WI38 (cell line): ENCODE results near the gene KCNJ10.

Experiments used
- H3K4me3 ChIP-seq: 2 replicates; pipeline ENCODE4 v1.5.1; 2011; ENCODE audit warnings: low read depth, mild to moderate bottlenecking, control low read depth, low read length
- CTCF ChIP-seq: IDR thresholded peaks from 2 replicates; pipeline ENCODE4 v1.5.1; 2012; ENCODE audit warnings: low read depth, mild to moderate bottlenecking, control low read depth, low read length

Gene KCNJ10

GRCh38 chr1:159952932-159953331, 117.0 kb downstream of the KCNJ10 start:
- no peak overlapping the region for H3K4me3 ChIP-seq
- TF ChIP-seq CTCF = no peak

GRCh38 chr1:159951551-159951950, 118.4 kb downstream of the KCNJ10 start:
- no peak for TF ChIP-seq CTCF
- no peak overlapping the region for H3K4me3 ChIP-seq

DNA sequence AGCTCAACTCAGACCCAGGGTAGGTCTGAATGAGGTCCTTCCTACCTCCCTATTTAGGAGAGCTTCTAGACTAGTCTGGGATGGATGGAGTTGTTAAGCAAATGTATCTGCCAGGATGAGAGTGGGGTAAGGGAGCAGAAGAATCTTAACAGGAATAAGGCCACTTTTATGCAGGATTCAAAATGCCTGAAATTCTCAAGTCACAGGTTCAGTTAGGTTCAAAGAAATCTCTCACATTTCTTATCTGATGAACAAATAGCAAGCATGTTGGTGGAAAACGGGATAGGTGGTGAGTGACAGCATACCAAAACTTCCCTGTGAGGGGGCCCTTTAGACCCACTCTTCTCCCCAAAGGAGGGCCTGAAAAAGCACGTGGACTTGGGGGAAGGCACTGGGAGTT, 118.9 kb downstream of the KCNJ10 start:
- no peak overlapping the region for H3K4me3 ChIP-seq
- TF ChIP-seq CTCF = no peak

- H3K4me3 ChIP-seq = no peak overlapping the region
Measured at GRCh38 chr1:159949981-159950381, 120.0 kb downstream of the KCNJ10 start.

GRCh38 chr1:159949123-159949522, 120.8 kb downstream of the KCNJ10 start:
- TF ChIP-seq CTCF = no peak

More at GRCh38 chr1:159949981-159950381, 120.0 kb downstream of the KCNJ10 start:
- no peak for TF ChIP-seq CTCF

More at GRCh38 chr1:159949123-159949522, 120.8 kb downstream of the KCNJ10 start:
- no peak overlapping the region for H3K4me3 ChIP-seq
